ENCODE results near the gene GBF1.

DNA sequence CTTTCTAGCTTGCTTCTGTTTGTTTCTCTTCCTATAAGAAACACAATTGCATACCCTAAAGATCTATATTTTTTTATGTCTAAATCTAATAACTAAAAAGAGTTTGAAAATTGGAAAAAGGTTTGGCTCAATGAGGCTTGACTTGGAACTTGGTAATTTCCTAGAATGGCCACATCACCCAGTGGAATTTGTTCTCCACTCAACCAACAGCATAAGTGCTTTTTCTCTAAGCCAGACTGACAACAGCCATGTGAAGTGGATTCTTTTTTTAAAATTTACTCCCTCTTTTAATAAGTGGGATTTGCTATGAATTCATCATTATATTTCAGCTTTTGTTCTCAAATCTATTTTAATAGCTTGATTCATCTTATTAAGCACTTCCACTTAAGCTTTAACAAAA lies 33.8 kb downstream of the GBF1 start:
- TF ChIP-seq CTCF (conservative IDR thresholded peaks at IDR 0.05 in 1 of 2, IDR thresholded peaks at IDR 0.05 in 1 of 2; ENCODE audit: extremely low read depth in 1 of 2, insufficient read depth in 1 of 2, low read depth in 1 of 2, low read length in 2 of 2) (no peak), EZH2 (IDR thresholded peaks at IDR 0.05; ENCODE audit: borderline replicate concordance, low read length) (no peak)

All from mammary epithelial cell (primary cell).